Measurements from ENCODE around the gene CD81. TPM values are rescaled to one million over a fixed set of nuclear protein-coding genes. Genes with fewer than 3 reads are reported as not detected.

CD81 gene
- total RNA-seq, 1 donor = 195 TPM

- Histone ChIP-seq H3K79me2 (ENCODE audit: insufficient read depth, low read length) (no peaks in the 10 kb centered on the region), H3K27me3 (ENCODE audit: insufficient read depth, low read length) (peaks cover 9% of the 10 kb centered on the region), H4K20me1 (ENCODE audit: insufficient read depth, low read length) (no peaks in the 10 kb centered on the region), H2AFZ (ENCODE audit: low read length) (no peak overlapping the region), H3K4me2 (ENCODE audit: insufficient read depth, low read length) (no peak overlapping the region), H3K27ac (ENCODE audit: low read depth, low read length) (no peak overlapping the region), H3K4me3 (ENCODE audit: insufficient read depth, low read length) (no peak overlapping the region), H3K4me1 (ENCODE audit: insufficient read depth, low read length) (no peaks in the 10 kb centered on the region), H3K36me3 (ENCODE audit: insufficient read depth, low read length) (no peaks in the 10 kb centered on the region), H3K9me3 (ENCODE audit: low read depth, low read length) (no peaks in the 10 kb centered on the region)
- no peak for DNase-seq (ENCODE audit: insufficient read length, low spot score, missing footprints)
- TF ChIP-seq CTCF (IDR thresholded peaks at IDR 0.05; ENCODE audit: extremely low read depth, low read depth, low read length) = no peak
Measured at GRCh38 chr11:2342557-2342956, 34.6 kb upstream of the CD81 start.

GRCh38 chr11:2342981-2343380 lies 34.1 kb upstream of the CD81 start:
- H3K4me1 ChIP-seq (ENCODE audit: insufficient read depth, low read length) = no peaks in the 10 kb centered on the region
- no peak overlapping the region for H3K4me3 ChIP-seq (ENCODE audit: insufficient read depth, low read length)
- H3K27ac ChIP-seq (ENCODE audit: low read depth, low read length) = no peak overlapping the region
- H3K9me3 ChIP-seq (ENCODE audit: low read depth, low read length) = no peaks in the 10 kb centered on the region
- TF ChIP-seq CTCF (IDR thresholded peaks at IDR 0.05; ENCODE audit: extremely low read depth, low read depth, low read length) = no peak
- H3K27me3 ChIP-seq (ENCODE audit: insufficient read depth, low read length) = peaks cover 5% of the 10 kb centered on the region
- no peaks in the 10 kb centered on the region for H3K79me2 ChIP-seq (ENCODE audit: insufficient read depth, low read length)
- H4K20me1 ChIP-seq (ENCODE audit: insufficient read depth, low read length) = no peaks in the 10 kb centered on the region
- H3K36me3 ChIP-seq (ENCODE audit: insufficient read depth, low read length) = no peaks in the 10 kb centered on the region
- H3K4me2 ChIP-seq (ENCODE audit: insufficient read depth, low read length) = no peak overlapping the region
- no peak overlapping the region for H2AFZ ChIP-seq (ENCODE audit: low read length)
- no peak for DNase-seq (ENCODE audit: insufficient read length, low spot score, missing footprints)

GRCh38 chr11:2343502-2343901 lies 33.6 kb upstream of the CD81 start:
- Histone ChIP-seq H3K36me3 (ENCODE audit: insufficient read depth, low read length) (no peaks in the 10 kb centered on the region), H2AFZ (ENCODE audit: low read length) (no peak overlapping the region), H3K4me3 (ENCODE audit: insufficient read depth, low read length) (no peak overlapping the region), H4K20me1 (ENCODE audit: insufficient read depth, low read length) (no peaks in the 10 kb centered on the region), H3K4me2 (ENCODE audit: insufficient read depth, low read length) (no peak overlapping the region), H3K27me3 (ENCODE audit: insufficient read depth, low read length) (peaks cover under 1% of the 10 kb centered on the region), H3K9me3 (ENCODE audit: low read depth, low read length) (no peaks in the 10 kb centered on the region), H3K4me1 (ENCODE audit: insufficient read depth, low read length) (no peaks in the 10 kb centered on the region), H3K27ac (ENCODE audit: low read depth, low read length) (no peak overlapping the region), H3K79me2 (ENCODE audit: insufficient read depth, low read length) (no peaks in the 10 kb centered on the region)
- DNase-seq (ENCODE audit: insufficient read length, low spot score, missing footprints) = no peak
- no peak for TF ChIP-seq CTCF (IDR thresholded peaks at IDR 0.05; ENCODE audit: extremely low read depth, low read depth, low read length)

- Histone ChIP-seq H3K4me3 (ENCODE audit: insufficient read depth, low read length) (no peak overlapping the region), H3K27ac (ENCODE audit: low read depth, low read length) (no peak overlapping the region), H2AFZ (ENCODE audit: low read length) (no peak overlapping the region), H3K36me3 (ENCODE audit: insufficient read depth, low read length) (no peaks in the 10 kb centered on the region), H3K4me1 (ENCODE audit: insufficient read depth, low read length) (no peaks in the 10 kb centered on the region), H3K4me2 (ENCODE audit: insufficient read depth, low read length) (no peak overlapping the region), H3K79me2 (ENCODE audit: insufficient read depth, low read length) (no peaks in the 10 kb centered on the region), H3K9me3 (ENCODE audit: low read depth, low read length) (peaks cover 3% of the 10 kb centered on the region), H4K20me1 (ENCODE audit: insufficient read depth, low read length) (no peaks in the 10 kb centered on the region), H3K27me3 (ENCODE audit: insufficient read depth, low read length) (no peaks in the 10 kb centered on the region)
- DNase-seq (ENCODE audit: insufficient read length, low spot score, missing footprints) = no peak
- TF ChIP-seq CTCF (IDR thresholded peaks at IDR 0.05; ENCODE audit: extremely low read depth, low read depth, low read length) = no peak
Measured at GRCh38 chr11:2345050-2345449, 32.1 kb upstream of the CD81 start.
